GM23248 (cell line): ENCODE measurements around the gene MAP1B. TPM values are rescaled to one million over a fixed set of nuclear protein-coding genes. Genes with fewer than 3 reads are reported as not detected.

ENCODE experiments used
- DNase-seq: peaks from one replicate; pipeline ENCODE4 v3.0.0-alpha.2; 2015
- H2AFZ ChIP-seq: fragments of 200-600 bp; sonication (generic); 2 replicates; pipeline ENCODE4 v1.6.1; 2016; ENCODE audit warnings: antibody characterized with exemption
- H3F3A ChIP-seq: fragments of 200-600 bp; sonication (generic); 2 replicates; pipeline ENCODE4 v1.6.1; 2016; ENCODE audit warnings: mild to moderate bottlenecking, antibody characterized with exemption, mixed run types; ENCODE audit not compliant: insufficient read depth
- H3K27ac ChIP-seq: fragments of 200-600 bp; sonication (generic); 2 replicates; pipeline ENCODE4 v1.5.1; 2016; ENCODE audit warnings: mild to moderate bottlenecking
- H3K27me3 ChIP-seq: fragments of 200-600 bp; sonication (generic); replicated peaks from 2 replicates; pipeline ENCODE4 v1.6.1; 2016; ENCODE audit warnings: mild to moderate bottlenecking; ENCODE audit not compliant: insufficient read depth
- H3K36me3 ChIP-seq: fragments of 200-600 bp; sonication (generic); 2 replicates; pipeline ENCODE4 v1.6.1; 2016; ENCODE audit warnings: low read depth, mild to moderate bottlenecking
- H3K4me1 ChIP-seq: fragments of 200-600 bp; sonication (generic); 2 replicates; pipeline ENCODE4 v1.6.1; 2016; ENCODE audit warnings: mild to moderate bottlenecking; ENCODE audit not compliant: insufficient read depth
- H3K4me2 ChIP-seq: fragments of 200-600 bp; sonication (generic); one replicate; pipeline ENCODE4 v1.6.1; 2016; ENCODE audit warnings: mild to moderate bottlenecking; ENCODE audit not compliant: unreplicated experiment
- H3K4me3 ChIP-seq: fragments of 200-600 bp; sonication (generic); 2 replicates; pipeline ENCODE4 v1.5.1; 2016; ENCODE audit warnings: mild to moderate bottlenecking
- H3K79me2 ChIP-seq: fragments of 200-600 bp; sonication (generic); 2 replicates; pipeline ENCODE4 v1.6.1; 2016; ENCODE audit warnings: mild to moderate bottlenecking; ENCODE audit not compliant: insufficient read depth
- H3K9ac ChIP-seq: fragments of 200-600 bp; sonication (generic); 2 replicates; pipeline ENCODE4 v1.6.1; 2016; ENCODE audit warnings: mild to moderate bottlenecking
- H3K9me2 ChIP-seq: fragments of 200-600 bp; sonication (generic); 2 replicates; pipeline ENCODE4 v1.6.1; 2016; ENCODE audit warnings: mixed run types, mild to moderate bottlenecking, moderate library complexity; ENCODE audit not compliant: insufficient read depth
- H3K9me3 ChIP-seq: fragments of 200-600 bp; sonication (generic); one replicate; pipeline ENCODE4 v1.6.1; 2017; ENCODE audit warnings: low read depth
- H4K20me1 ChIP-seq: fragments of 200-600 bp; sonication (generic); 2 replicates; pipeline ENCODE4 v1.6.0; 2016; ENCODE audit not compliant: insufficient read depth
- EZH2 ChIP-seq: fragments of 200-600 bp; sonication (generic); IDR thresholded peaks from 2 replicates; pipeline ENCODE4 v1.6.1; 2018; ENCODE audit warnings: antibody characterized with exemption, mild to moderate bottlenecking; ENCODE audit not compliant: insufficient read depth, poor library complexity, severe bottlenecking
- EZH2phosphoT487 ChIP-seq: fragments of 200-600 bp; sonication (generic); IDR thresholded peaks from 2 replicates; pipeline ENCODE4 v1.6.1; 2018; ENCODE audit warnings: antibody characterized with exemption, moderate library complexity, mild to moderate bottlenecking, low read depth; ENCODE audit not compliant: insufficient read depth
- WGBS, 2 experiments: methylation state at CpG; one replicate each; pipeline ENCODE4 v1.1.6; 2015 to 2017; ENCODE audit warnings: low lambda C conversion rate in 2 of 2, low coverage in 1 of 2; ENCODE audit errors: missing lambda C conversion rate in 2 of 2; 5-methylcytosine and 5-hydroxymethylcytosine counted together
- in situ Hi-C: fragments of 300-500 bp; cut with MboI; formaldehyde crosslinking; loops from 2 replicates; pipeline ENCODE4 v1.15.0; 2020
- polyA plus RNA-seq: library from polyadenylated mRNA; unstranded; fragments of >200 nt; fragmentation: Nextera tagmentation; extraction: Ambion mirVana; gene quantifications from 2 replicates; pipeline ENCODE4 v1.2.1, GENCODE V29; 2016
- total RNA-seq: library from RNA; depleted of rRNA; stranded (reverse); fragments of >200 nt; shearing (Covaris generic); gene quantifications from 2 replicates; pipeline ENCODE4 v1.2.3, GENCODE V29; 2014

The MAP1B gene
- total and polyA plus RNA-seq, 2 experiments from 2014 or later = 149 to 267 TPM

GRCh38 chr5:72115296-72115695 lies 8.0 kb downstream of the MAP1B start:
- in situ Hi-C loops = loop anchor here (25.0 kb wide), 1 partner anchor 328 kb away; no protein-coding TSS in a partner anchor
- Histone ChIP-seq H3K4me1 (peaks cover 18% of the 10 kb centered on the region), H3F3A (0 out of 2 replicates have a peak, but pooled peaks cover 6% of the 10 kb centered on the region), H3K9me3 (no peaks in the 10 kb centered on the region), H3K36me3 (peaks cover 57% of the 10 kb centered on the region), H3K9ac (no peak overlapping the region), H3K4me2 (no peak overlapping the region), H3K9me2 (no peaks in the 10 kb centered on the region), H2AFZ (no peak overlapping the region), H3K79me2 (peaks cover 100% of the 10 kb centered on the region), H3K4me3 (no peak overlapping the region), H4K20me1 (0 out of 2 replicates have a peak, but pooled peaks cover 3% of the 10 kb centered on the region), H3K27me3 (no peaks in the 10 kb centered on the region), H3K27ac (no peak overlapping the region)
- TF ChIP-seq EZH2phosphoT487 = no peak
- TF ChIP-seq EZH2 = no peak
- DNase-seq = no peak

GRCh38 chr5:72117307-72117706 lies 10.0 kb downstream of the MAP1B start:
- H2AFZ ChIP-seq = no peak overlapping the region
- no peaks in the 10 kb centered on the region for H3K9me3 ChIP-seq
- TF ChIP-seq EZH2phosphoT487 = no peak
- TF ChIP-seq EZH2 = no peak
- no peak overlapping the region for H3K27ac ChIP-seq
- H3K4me3 ChIP-seq = no peak overlapping the region
- no peak overlapping the region for H3K4me2 ChIP-seq
- in situ Hi-C loops = loop anchor here (25.0 kb wide), 1 partner anchor 330 kb away; no protein-coding TSS in a partner anchor
- no peaks in the 10 kb centered on the region for H3K27me3 ChIP-seq
- DNase-seq = no peak
- peaks cover 100% of the 10 kb centered on the region for H3K79me2 ChIP-seq
- H4K20me1 ChIP-seq = peaks cover 3% of the 10 kb centered on the region; the same call in 1 of the 2 replicates
- H3K4me1 ChIP-seq = no peaks in the 10 kb centered on the region
- H3K36me3 ChIP-seq = peaks cover 65% of the 10 kb centered on the region
- H3K9me2 ChIP-seq = no peaks in the 10 kb centered on the region
- no peak overlapping the region for H3K9ac ChIP-seq
- H3F3A ChIP-seq = 0 out of 2 replicates have a peak, but pooled peaks cover 6% of the 10 kb centered on the region

GRCh38 chr5:72121052-72121779 lies 13.9 kb downstream of the MAP1B start:
- H3K4me3 ChIP-seq = no peak overlapping the region
- H3K27me3 ChIP-seq = no peaks in the 10 kb centered on the region
- WGBS, 2 experiments = 75% methylated on average over 12 of the region's 12 CpGs
- TF ChIP-seq EZH2 (no peak), EZH2phosphoT487 (no peak)
- no peak overlapping the region for H2AFZ ChIP-seq
- H3K9ac ChIP-seq = no peak overlapping the region
- peaks cover 8% of the 10 kb centered on the region; the same call in 1 of the 2 replicates for H4K20me1 ChIP-seq
- H3K79me2 ChIP-seq = peaks cover 99% of the 10 kb centered on the region
- no peak overlapping the region for H3K4me2 ChIP-seq
- in situ Hi-C loops = loop anchor here (25.0 kb wide), 1 partner anchor 334 kb away; no protein-coding TSS in a partner anchor
- peaks cover 63% of the 10 kb centered on the region for H3K36me3 ChIP-seq
- H3K9me2 ChIP-seq = no peaks in the 10 kb centered on the region
- peaks cover 19% of the 10 kb centered on the region for H3F3A ChIP-seq
- DNase-seq = no peak
- peaks cover 14% of the 10 kb centered on the region for H3K4me1 ChIP-seq
- H3K9me3 ChIP-seq = no peaks in the 10 kb centered on the region
- H3K27ac ChIP-seq = no peak overlapping the region

GRCh38 chr5:72121780-72122445 lies 14.6 kb downstream of the MAP1B start:
- H3K79me2 ChIP-seq = peaks cover 99% of the 10 kb centered on the region
- H3K9ac ChIP-seq = no peak overlapping the region
- H3K36me3 ChIP-seq = peaks cover 57% of the 10 kb centered on the region

More at GRCh38 chr5:72121780-72122445, 14.6 kb downstream of the MAP1B start:
- in situ Hi-C loops = loop anchor here (25.0 kb wide), 1 partner anchor 335 kb away; no protein-coding TSS in a partner anchor
- Histone ChIP-seq H4K20me1 (peaks cover 8% of the 10 kb centered on the region; the same call in 1 of the 2 replicates), H3K4me2 (no peak overlapping the region), H3K9me2 (no peaks in the 10 kb centered on the region), H2AFZ (no peak overlapping the region), H3K4me3 (no peak overlapping the region), H3F3A (peaks cover 26% of the 10 kb centered on the region), H3K27ac (no peak overlapping the region), H3K9me3 (no peaks in the 10 kb centered on the region), H3K4me1 (peaks cover 21% of the 10 kb centered on the region), H3K27me3 (no peaks in the 10 kb centered on the region)
- 94 to 95% methylated on average over 12 of the region's 12 CpGs for WGBS, 2 experiments
- TF ChIP-seq EZH2phosphoT487 (no peak), EZH2 (no peak)
- no peak for DNase-seq
